GM12878 (cell line): Measurements from ENCODE around the gene MYT1.

Experiments used
- EZH2 ChIP-seq: IDR thresholded peaks from 2 replicates; pipeline ENCODE4 v1.6.1; 2012; ENCODE audit warnings: low read depth, mild to moderate bottlenecking, control low read depth, inconsistent platforms, low read length, borderline replicate concordance; ENCODE audit not compliant: control insufficient read depth
- JUND ChIP-seq: IDR thresholded peaks from 2 replicates; pipeline ENCODE4 v1.6.1; 2012; ENCODE audit warnings: low read depth, mild to moderate bottlenecking, low read length, improper control_type of control experiment, moderate library complexity
- NR2C1 ChIP-seq: fragments of 450-650 bp; IDR thresholded peaks from 2 replicates; pipeline ENCODE4 v1.6.1; 2017; ENCODE audit warnings: antibody characterized with exemption, mild to moderate bottlenecking, moderate library complexity
- RCOR1 ChIP-seq: conservative IDR thresholded peaks from 2 replicates; pipeline ENCODE4 v1.6.1; 2012; ENCODE audit warnings: low read depth, low read length, improper control_type of control experiment
- TF ChIP-seq, protein P1 (sequence below): fragments of 450-650 bp; IDR thresholded peaks from 2 replicates; pipeline ENCODE4 v1.6.1; 2017; ENCODE audit warnings: mild to moderate bottlenecking
- TF ChIP-seq, protein P2 (sequence below), 3 experiments: IDR thresholded peaks in 2 of 3; conservative IDR thresholded peaks in 1 of 3; 2 replicates each; pipeline ENCODE4 v1.5.1; 2011; ENCODE audit warnings: low read depth in 3 of 3, low read length in 3 of 3, mild to moderate bottlenecking in 3 of 3, control low read depth in 2 of 3, moderate library complexity in 2 of 3, inconsistent platforms in 1 of 3, mixed read lengths in 1 of 3; ENCODE audit not compliant: control insufficient read depth in 2 of 3, insufficient read depth in 1 of 3; ENCODE audit errors: extremely low read depth in 1 of 3

DNA sequence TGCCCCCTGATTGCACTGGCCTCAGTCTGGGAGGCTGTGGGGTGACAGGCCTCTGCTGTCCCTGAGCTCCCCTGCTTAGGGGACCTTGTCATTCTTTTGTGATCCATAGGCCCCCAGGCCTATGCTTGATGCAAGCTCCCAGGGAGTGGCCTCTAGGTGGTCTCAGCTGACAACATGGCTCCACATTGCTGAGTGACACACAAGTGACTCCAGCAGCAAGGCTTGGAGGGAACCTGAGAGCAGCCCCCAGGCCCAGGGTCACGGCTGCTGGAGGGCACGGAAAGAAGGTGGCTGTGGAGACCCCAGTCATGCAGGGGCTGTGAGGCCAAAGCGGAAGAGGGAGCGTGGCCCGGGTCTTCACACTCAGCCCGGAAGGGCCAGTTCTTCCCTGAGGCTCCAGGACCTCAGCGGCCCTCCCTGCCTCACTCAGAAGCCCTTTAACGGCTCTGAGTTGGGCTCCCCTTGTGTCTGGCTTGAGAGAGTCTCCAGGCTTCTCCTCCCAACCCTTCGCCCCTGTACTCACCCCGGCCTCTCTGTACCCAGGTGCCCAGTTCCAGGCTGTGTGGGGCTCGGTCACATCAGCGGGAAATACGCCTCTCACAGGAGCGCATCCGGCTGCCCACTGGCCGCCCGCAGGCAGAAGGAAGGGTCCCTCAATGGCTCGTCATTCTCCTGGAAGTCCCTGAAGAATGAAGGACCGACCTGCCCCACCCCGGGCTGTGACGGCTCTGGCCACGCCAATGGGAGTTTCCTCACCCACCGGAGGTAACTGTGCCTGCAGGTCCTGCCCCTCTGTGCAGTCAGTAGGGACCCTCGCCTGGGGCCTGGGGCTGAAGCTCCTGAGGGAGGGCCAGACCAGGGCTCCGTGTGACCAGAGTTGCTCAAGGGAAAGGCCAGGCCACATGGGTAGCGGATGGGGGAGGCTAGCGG, 67.6 kb downstream of the MYT1 start:
- TF ChIP-seq, protein P1, sequence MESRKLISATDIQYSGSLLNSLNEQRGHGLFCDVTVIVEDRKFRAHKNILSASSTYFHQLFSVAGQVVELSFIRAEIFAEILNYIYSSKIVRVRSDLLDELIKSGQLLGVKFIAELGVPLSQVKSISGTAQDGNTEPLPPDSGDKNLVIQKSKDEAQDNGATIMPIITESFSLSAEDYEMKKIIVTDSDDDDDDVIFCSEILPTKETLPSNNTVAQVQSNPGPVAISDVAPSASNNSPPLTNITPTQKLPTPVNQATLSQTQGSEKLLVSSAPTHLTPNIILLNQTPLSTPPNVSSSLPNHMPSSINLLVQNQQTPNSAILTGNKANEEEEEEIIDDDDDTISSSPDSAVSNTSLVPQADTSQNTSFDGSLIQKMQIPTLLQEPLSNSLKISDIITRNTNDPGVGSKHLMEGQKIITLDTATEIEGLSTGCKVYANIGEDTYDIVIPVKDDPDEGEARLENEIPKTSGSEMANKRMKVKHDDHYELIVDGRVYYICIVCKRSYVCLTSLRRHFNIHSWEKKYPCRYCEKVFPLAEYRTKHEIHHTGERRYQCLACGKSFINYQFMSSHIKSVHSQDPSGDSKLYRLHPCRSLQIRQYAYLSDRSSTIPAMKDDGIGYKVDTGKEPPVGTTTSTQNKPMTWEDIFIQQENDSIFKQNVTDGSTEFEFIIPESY: no peak
- TF ChIP-seq JUND (no peak), EZH2 (no peak), RCOR1 (no peak), NR2C1 (no peak)
- TF ChIP-seq, protein P2, sequence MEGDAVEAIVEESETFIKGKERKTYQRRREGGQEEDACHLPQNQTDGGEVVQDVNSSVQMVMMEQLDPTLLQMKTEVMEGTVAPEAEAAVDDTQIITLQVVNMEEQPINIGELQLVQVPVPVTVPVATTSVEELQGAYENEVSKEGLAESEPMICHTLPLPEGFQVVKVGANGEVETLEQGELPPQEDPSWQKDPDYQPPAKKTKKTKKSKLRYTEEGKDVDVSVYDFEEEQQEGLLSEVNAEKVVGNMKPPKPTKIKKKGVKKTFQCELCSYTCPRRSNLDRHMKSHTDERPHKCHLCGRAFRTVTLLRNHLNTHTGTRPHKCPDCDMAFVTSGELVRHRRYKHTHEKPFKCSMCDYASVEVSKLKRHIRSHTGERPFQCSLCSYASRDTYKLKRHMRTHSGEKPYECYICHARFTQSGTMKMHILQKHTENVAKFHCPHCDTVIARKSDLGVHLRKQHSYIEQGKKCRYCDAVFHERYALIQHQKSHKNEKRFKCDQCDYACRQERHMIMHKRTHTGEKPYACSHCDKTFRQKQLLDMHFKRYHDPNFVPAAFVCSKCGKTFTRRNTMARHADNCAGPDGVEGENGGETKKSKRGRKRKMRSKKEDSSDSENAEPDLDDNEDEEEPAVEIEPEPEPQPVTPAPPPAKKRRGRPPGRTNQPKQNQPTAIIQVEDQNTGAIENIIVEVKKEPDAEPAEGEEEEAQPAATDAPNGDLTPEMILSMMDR (IDR thresholded peaks at IDR 0.05 in 2 of 3, conservative IDR thresholded peaks at IDR 0.05 in 1 of 3; ENCODE audit: control insufficient read depth in 2 of 3, extremely low read depth in 1 of 3, insufficient read depth in 1 of 3, low read depth in 3 of 3, low read length in 3 of 3): no peak
